GM10847 (cell line): ENCODE results near the gene TSC2.

Experiments used
- POLR2A ChIP-seq: IDR thresholded peaks from 2 replicates; pipeline ENCODE4 v1.6.1; 2011; ENCODE audit not compliant: insufficient read length; ENCODE audit errors: extremely low read depth

The TSC2 gene

GRCh38 chr16:2089706-2090480 lies 42.1 kb downstream of the TSC2 start:
- TF ChIP-seq POLR2A: no peak

GRCh38 chr16:2090481-2090776 lies 42.6 kb downstream of the TSC2 start:
- TF ChIP-seq POLR2A: no peak

GRCh38 chr16:2090777-2091546 lies 43.2 kb downstream of the TSC2 start:
- TF ChIP-seq POLR2A: no peak

- no peak for TF ChIP-seq POLR2A
These were observed 43.9 kb downstream of the TSC2 start for GRCh38 chr16:2091547-2092255.

- TF ChIP-seq POLR2A: no peak
These were observed 44.5 kb downstream of the TSC2 start for GRCh38 chr16:2092256-2092620.

- no peak for TF ChIP-seq POLR2A
These were observed 45.1 kb downstream of the TSC2 start for GRCh38 chr16:2092866-2093265.

- no peak for TF ChIP-seq POLR2A
These were observed 46.0 kb downstream of the TSC2 start for GRCh38 chr16:2093793-2094192.

- TF ChIP-seq POLR2A: no peak
These were observed 47.6 kb downstream of the TSC2 start for GRCh38 chr16:2095315-2095853.

GRCh38 chr16:2095918-2096582 lies 48.3 kb downstream of the TSC2 start:
- no peak for TF ChIP-seq POLR2A

- no peak for TF ChIP-seq POLR2A
These were observed 49.2 kb downstream of the TSC2 start for GRCh38 chr16:2096853-2097595.

GRCh38 chr16:2102471-2102870 lies 54.7 kb downstream of the TSC2 start:
- no peak for TF ChIP-seq POLR2A

- TF ChIP-seq POLR2A: no peak
These were observed 67.8 kb downstream of the TSC2 start for GRCh38 chr16:2115591-2115973.

GRCh38 chr16:2121853-2122252 lies 74.1 kb downstream of the TSC2 start:
- TF ChIP-seq POLR2A: no peak

- TF ChIP-seq POLR2A: no peak
These were observed 74.6 kb downstream of the TSC2 start for GRCh38 chr16:2122429-2122828.
